Measurements from ENCODE around the gene PPP1R1B.

Gene PPP1R1B

GRCh38 chr17:39601758-39602532 lies 24.8 kb upstream of the PPP1R1B start:
- no peak for TF ChIP-seq CTCF (IDR thresholded peaks at IDR 0.05; ENCODE audit: extremely low read depth, missing control alignments)
- DNase-seq (ENCODE audit: low spot score) = peak; percentile 34

DNA sequence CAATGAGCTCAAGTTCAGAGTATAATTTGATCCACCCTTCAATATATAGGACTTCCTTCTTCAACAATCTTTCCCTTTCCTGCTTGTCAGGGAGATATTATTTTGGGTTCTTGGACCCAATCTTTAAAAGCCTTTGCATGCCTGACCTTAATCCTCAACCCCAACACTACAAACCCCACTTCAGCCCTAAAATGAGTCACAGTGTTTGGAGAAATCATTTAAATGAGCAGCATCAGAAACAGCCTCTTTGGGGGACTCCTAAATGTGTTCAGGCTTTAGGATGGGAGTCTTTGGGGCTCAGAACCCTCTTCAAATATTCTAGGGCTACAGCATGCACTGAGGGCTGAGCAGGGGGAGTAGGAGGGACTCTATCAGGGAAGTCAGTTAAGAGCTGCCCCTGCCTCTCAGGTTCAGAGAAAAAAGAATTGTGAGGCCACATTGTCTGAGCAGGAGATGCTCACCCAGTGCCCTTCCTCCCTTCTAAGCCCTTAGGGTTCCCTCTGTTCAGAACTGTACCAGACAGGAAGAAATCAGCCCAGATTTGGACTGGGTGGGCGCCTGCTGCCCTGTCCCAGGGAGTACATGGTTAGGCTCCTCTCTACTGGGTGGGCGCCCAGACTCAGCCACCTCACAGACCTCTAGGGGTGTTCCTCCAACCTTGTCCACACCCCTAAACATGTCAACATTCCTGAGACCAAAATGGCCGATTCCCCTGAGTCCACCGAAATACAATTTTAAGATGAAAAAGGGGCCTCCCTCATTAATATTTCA lies 24.0 kb upstream of the PPP1R1B start:
- peak; percentile 27 for DNase-seq (ENCODE audit: low spot score)
- TF ChIP-seq CTCF (IDR thresholded peaks at IDR 0.05; ENCODE audit: extremely low read depth, missing control alignments) = no peak

DNA sequence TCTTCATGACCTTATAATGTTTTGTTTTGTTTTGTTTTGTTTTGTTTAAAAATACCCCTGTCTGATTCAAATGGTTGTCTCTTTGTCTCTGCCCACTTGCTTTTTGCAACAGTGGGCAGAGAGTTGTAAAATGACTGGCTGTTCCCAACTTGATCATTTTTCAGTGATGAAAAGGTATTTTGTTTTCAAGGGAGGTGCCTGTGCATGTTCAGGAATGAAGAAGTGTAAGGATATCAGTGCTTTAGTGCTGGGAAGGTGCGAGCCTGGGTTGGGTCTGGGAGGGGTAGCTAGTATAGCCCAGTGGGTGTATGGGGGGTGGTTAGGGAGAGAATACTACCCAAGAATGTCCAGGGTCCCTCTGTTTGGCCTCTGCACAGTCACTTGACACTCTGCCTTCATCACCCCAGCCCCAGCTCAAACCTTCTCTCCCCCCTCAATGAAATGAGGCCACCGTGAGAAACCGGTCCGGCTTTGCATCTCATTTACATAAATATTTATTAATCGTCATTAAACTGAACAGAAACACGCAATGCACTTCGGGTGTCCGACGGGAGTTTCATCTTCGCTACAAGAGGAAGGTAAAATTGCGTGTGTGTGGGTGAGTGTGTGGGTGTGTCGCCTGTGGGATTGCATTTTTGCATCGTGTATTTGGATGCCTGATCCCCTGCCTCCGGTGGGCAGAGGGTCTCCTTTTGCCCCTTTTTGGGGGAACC lies 23.3 kb upstream of the PPP1R1B start:
- no peak for TF ChIP-seq CTCF (IDR thresholded peaks at IDR 0.05; ENCODE audit: extremely low read depth, missing control alignments)
- no peak for DNase-seq (ENCODE audit: low spot score)

- no peak for TF ChIP-seq CTCF (IDR thresholded peaks at IDR 0.05; ENCODE audit: extremely low read depth, missing control alignments)
- DNase-seq (ENCODE audit: low spot score) = no peak
These were observed 21.8 kb upstream of the PPP1R1B start for GRCh38 chr17:39604911-39605491.

DNA sequence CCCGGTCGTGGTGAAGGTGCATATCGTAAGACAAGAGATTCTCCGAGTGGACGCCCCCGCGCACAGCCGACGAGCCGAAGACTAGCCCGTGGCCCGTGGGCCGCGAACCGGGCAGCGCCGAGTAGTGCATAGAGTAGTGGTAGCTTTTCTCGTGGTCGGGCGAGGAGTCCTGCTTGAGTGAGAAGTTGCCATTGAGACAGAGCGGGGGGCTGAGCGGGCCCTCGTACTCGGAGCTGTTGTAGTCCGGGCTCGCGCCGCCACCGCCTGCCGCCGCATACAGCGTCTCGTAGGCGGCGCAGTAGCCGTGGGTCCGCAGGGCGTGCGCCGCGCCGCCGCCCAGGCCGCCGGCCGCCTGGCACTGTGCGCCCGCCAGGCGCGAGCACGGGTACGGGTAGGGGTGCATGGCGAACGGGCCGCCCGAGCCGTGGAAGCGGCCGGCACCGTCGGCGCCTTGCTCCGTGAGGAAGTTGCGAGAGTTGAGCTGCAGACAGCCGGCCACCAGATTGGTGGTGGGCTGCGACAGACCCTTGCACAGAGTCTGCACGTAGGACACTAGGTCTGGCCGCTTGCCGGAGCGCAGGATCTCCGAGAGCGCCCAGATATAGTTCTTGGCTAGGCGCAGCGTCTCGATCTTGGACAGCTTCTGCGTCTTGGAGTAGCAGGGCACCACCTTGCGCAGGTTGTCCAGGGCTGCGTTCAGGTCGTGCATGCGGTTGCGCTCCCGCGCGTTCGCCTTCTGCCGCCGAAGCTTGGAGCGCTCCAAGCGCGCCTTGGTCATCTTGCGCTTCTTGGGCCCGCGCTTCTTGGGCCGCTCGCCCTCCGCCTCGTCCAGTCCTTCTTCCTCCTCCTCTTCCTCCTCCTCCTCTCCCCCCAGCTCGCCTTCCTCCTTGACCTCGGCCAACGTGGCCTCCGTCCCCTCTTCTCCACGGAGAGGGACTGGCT lies 21.0 kb upstream of the PPP1R1B start:
- DNase-seq (ENCODE audit: low spot score) = no peak
- no peak for TF ChIP-seq CTCF (IDR thresholded peaks at IDR 0.05; ENCODE audit: extremely low read depth, missing control alignments)

GRCh38 chr17:39606434-39607056 lies 20.2 kb upstream of the PPP1R1B start:
- no peak for DNase-seq (ENCODE audit: low spot score)
- TF ChIP-seq CTCF (IDR thresholded peaks at IDR 0.05; ENCODE audit: extremely low read depth, missing control alignments) = no peak

All from GM20000 (cell line).